CD4-positive, alpha-beta T cell treated with Interleukin-4 for 1 hour (primary cell): ENCODE measurements around the gene DNAH2.

Experiments
- DNase-seq, 2 donors: peaks; one replicate each; pipeline ENCODE4 v3.0.0-alpha.2; 2020 to 2022

The DNAH2 gene

GRCh38 chr17:7840875-7841274, 123.3 kb downstream of the DNAH2 start:
- DNase-seq: no peak

- DNase-seq: peak; percentile 92 to 95
Measured at GRCh38 chr17:7841396-7841914, 123.9 kb downstream of the DNAH2 start.

DNA sequence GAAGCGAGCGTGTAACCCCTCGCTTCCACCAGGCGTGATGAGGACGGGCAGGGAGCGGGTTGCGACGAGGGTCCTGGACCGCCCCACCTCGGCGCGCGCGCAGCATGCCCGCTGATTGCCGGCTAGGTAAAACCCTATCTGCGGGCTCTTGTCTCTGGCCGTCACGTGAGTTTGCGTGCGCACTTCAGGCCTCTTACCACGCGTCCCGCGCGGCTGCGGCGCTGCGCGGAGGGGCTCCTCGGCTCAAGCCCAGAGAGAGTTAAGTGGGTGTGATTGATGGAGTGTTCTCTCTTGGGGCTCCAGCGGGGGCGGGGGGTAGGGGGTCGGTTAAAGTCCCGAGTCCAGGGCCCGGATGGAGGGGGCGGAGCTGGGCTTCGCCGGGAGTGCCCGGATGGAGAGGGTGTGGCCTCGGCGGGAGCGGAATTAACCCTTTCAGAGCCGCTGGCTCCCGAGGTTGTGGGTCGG, 124.4 kb downstream of the DNAH2 start:
- peak; percentile 86 to 88 for DNase-seq

DNA sequence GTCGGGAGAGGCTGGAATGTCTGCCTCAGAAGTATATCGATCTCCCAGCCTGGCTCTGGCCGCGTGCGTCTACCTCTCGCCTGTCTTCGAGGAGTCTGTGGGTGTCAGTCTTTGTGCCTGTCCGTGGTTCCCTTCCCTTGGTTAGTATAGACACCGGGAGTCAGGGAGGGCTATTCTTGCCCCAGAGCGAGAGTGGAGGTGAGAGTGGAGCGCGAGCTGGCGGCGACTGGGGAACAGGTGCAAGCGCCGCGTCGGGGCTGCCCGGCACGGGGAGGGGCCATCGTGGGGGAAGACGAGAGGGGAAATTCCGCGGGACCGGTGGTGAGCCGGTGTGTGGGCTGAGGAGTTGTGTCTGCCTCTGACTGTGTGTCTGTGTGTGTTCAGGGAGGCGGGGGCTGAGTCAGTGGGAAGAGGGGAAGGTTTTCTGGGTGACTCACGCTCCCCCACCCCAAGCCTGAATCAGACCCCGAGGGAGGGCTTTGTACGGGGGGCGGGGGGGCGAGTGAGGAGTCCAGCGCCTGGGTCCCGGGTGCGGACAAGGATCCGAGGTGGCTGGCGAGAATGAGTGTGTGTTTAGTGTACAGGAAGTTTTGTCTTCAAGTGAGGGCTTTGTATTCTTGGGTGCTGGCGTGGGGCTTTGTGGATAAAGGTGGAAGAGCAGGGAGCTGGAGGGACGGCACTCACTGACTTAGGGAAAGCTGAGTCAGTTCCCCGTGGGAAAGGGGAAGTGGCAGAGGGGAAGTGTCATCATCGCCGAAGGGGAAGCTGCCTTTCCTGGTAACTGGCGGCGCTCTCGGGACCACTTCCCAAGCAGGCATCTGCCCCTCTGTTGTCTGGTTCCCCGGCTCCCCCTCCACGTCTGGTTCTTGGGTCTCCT, 125.1 kb downstream of the DNAH2 start:
- DNase-seq: peak; percentile 99

GRCh38 chr17:7843257-7843535, 125.7 kb downstream of the DNAH2 start:
- DNase-seq: no peak

GRCh38 chr17:7843536-7844291, 126.2 kb downstream of the DNAH2 start:
- peak; percentile 95 to 96 for DNase-seq

- peak; percentile 92 to 93 for DNase-seq
Measured at GRCh38 chr17:7844292-7845154, 127.0 kb downstream of the DNAH2 start.

- peak in 1 of 2 donors; percentile 17 for DNase-seq
Measured at GRCh38 chr17:7845359-7846062, 128.0 kb downstream of the DNAH2 start.

DNA sequence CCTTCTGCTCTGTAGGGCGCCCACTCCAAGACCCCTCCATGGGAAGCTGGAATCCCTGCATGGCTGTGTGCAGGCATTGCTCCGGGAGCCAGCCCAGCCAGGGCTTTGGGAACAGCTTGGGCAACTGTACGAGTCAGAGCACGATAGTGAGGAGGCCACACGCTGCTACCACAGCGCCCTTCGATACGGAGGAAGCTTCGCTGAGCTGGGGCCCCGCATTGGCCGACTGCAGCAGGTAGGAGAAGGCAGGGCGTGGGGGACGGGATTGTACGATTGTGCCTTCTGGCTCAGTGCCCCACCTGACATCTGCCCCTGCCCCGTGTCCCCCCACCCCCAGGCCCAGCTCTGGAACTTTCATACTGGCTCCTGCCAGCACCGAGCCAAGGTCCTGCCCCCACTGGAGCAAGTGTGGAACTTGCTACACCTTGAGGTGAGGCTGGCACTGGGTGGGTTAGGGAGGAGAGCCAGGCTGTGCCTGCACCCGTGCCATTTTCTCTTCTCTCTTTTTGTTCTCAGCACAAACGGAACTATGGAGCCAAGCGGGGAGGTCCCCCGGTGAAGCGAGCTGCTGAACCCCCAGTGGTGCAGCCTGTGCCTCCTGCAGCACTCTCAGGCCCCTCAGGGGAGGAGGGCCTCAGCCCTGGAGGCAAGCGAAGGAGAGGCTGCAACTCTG, 128.7 kb downstream of the DNAH2 start:
- no peak for DNase-seq

GRCh38 chr17:7846765-7847661, 129.5 kb downstream of the DNAH2 start:
- DNase-seq: no peak

DNA sequence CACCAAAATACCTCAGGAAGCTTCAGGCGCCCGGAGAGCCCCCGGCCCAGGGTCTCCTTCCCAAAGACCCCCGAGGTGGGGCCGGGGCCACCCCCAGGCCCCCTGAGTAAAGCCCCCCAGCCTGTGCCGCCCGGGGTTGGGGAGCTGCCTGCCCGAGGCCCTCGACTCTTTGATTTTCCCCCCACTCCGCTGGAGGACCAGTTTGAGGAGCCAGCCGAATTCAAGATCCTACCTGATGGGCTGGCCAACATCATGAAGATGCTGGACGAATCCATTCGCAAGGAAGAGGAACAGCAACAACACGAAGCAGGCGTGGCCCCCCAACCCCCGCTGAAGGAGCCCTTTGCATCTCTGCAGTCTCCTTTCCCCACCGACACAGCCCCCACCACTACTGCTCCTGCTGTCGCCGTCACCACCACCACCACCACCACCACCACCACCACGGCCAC, 130.6 kb downstream of the DNAH2 start:
- DNase-seq: no peak

- no peak for DNase-seq
Measured at GRCh38 chr17:7848739-7849129, 131.2 kb downstream of the DNAH2 start.

DNA sequence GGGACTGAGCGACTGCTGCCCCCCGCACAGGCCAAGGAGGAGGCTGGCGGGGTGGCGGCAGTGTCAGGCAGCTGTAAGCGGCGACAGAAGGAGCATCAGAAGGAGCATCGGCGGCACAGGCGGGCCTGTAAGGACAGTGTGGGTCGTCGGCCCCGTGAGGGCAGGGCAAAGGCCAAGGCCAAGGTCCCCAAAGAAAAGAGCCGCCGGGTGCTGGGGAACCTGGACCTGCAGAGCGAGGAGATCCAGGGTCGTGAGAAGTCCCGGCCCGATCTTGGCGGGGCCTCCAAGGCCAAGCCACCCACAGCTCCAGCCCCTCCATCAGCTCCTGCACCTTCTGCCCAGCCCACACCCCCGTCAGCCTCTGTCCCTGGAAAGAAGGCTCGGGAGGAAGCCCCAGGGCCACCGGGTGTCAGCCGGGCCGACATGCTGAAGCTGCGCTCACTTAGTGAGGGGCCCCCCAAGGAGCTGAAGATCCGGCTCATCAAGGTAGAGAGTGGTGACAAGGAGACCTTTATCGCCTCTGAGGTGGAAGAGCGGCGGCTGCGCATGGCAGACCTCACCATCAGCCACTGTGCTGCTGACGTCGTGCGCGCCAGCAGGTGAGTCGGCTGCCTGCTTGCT, 131.7 kb downstream of the DNAH2 start:
- DNase-seq: peak in 1 of 2 donors; percentile 22

GRCh38 chr17:7849751-7850504, 132.4 kb downstream of the DNAH2 start:
- peak in 1 of 2 donors; percentile 21 for DNase-seq

GRCh38 chr17:7850701-7851437, 133.3 kb downstream of the DNAH2 start:
- DNase-seq: no peak

- DNase-seq: peak; percentile 95
Measured at GRCh38 chr17:7851438-7852261, 134.1 kb downstream of the DNAH2 start.

DNA sequence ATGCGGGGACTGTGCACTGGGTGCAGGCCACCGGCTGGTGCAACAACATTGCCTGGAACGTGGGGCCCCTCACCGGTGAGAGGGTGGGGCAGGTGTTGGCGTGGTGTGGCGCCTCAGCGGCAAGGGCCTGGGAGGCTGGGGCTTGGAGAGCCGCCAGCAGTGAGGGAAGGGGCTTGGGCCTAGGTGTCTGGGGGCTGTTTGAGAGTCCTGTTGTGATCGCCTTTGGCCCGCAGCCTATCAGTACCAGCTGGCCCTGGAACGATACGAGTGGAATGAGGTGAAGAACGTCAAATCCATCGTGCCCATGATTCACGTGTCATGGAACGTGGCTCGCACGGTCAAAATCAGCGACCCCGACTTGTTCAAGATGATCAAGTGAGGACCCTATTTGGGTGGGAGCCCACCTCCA, 134.7 kb downstream of the DNAH2 start:
- no peak for DNase-seq
